HEK293T (cell line): Measurements from ENCODE around the gene VAX1.

Experiments
- ARNT ChIP-seq: fragments of 450-650 bp; IDR thresholded peaks from 2 replicates; pipeline ENCODE4 v1.6.1; 2017; ENCODE audit warnings: mild to moderate bottlenecking
- BHLHE40 ChIP-seq: fragments of 450-650 bp; IDR thresholded peaks from 2 replicates; pipeline ENCODE4 v1.6.1; 2016; ENCODE audit warnings: mild to moderate bottlenecking, moderate library complexity, borderline replicate concordance
- FOXA1 ChIP-seq: fragments of 450-650 bp; IDR thresholded peaks from 2 replicates; pipeline ENCODE4 v1.6.1; 2016; ENCODE audit warnings: mild to moderate bottlenecking
- FOXK2 ChIP-seq: fragments of 450-650 bp; IDR thresholded peaks from 2 replicates; pipeline ENCODE4 v1.6.1; 2016; ENCODE audit warnings: mild to moderate bottlenecking
- FOXM1 ChIP-seq: fragments of 450-650 bp; IDR thresholded peaks from 2 replicates; pipeline ENCODE4 v1.6.1; 2017; ENCODE audit warnings: mild to moderate bottlenecking, borderline replicate concordance
- HDGF ChIP-seq: fragments of 450-650 bp; IDR thresholded peaks from 2 replicates; pipeline ENCODE4 v1.6.1; 2017; ENCODE audit warnings: antibody characterized with exemption, borderline replicate concordance
- L3MBTL2 ChIP-seq: fragments of 450-650 bp; conservative IDR thresholded peaks from 2 replicates; pipeline ENCODE4 v1.6.1; 2016; ENCODE audit warnings: mild to moderate bottlenecking
- NFRKB ChIP-seq: fragments of 450-650 bp; IDR thresholded peaks from 2 replicates; pipeline ENCODE4 v1.6.1; 2016; ENCODE audit warnings: mild to moderate bottlenecking, moderate library complexity
- PKNOX1 ChIP-seq: fragments of 450-650 bp; IDR thresholded peaks from 2 replicates; pipeline ENCODE4 v1.6.1; 2016
- SP1 ChIP-seq: fragments of 450-650 bp; IDR thresholded peaks from 2 replicates; pipeline ENCODE4 v1.6.1; 2017
- SUZ12 ChIP-seq: fragments of 450-650 bp; IDR thresholded peaks from 2 replicates; pipeline ENCODE4 v1.6.1; 2016; ENCODE audit warnings: mild to moderate bottlenecking
- TARDBP ChIP-seq: fragments of 450-650 bp; IDR thresholded peaks from 2 replicates; pipeline ENCODE4 v1.6.1; 2016
- ZNF384 ChIP-seq: fragments of 450-650 bp; IDR thresholded peaks from 2 replicates; pipeline ENCODE4 v1.6.1; 2016

GRCh38 chr10:117162093-117163060, 24.3 kb upstream of the VAX1 start:
- TF ChIP-seq FOXK2: no peak
- no peak for TF ChIP-seq BHLHE40
- no peak for TF ChIP-seq HDGF
- no peak for TF ChIP-seq ARNT
- TF ChIP-seq FOXM1: no peak
- TF ChIP-seq FOXA1: no peak
- no peak for TF ChIP-seq NFRKB
- TF ChIP-seq SP1: no peak
- no peak for TF ChIP-seq ZNF384
- no peak for TF ChIP-seq TARDBP
- TF ChIP-seq L3MBTL2: no peak
- no peak for TF ChIP-seq SUZ12
- TF ChIP-seq PKNOX1: no peak
